T-helper 2 cell (primary cell): Measurements from ENCODE around the gene DXO.
"Not testable (repeated sequence)": the region's sequence is repeated elsewhere in the genome, so short reads cannot be mapped to it uniquely, and the experiment has no call there.

ENCODE experiments used
- DNase-seq, 5 experiments: peaks; one replicate each; pipeline versions ENCODE4 v3.0.0 to v3.0.0-alpha.2; 2012 to 2022

The DXO gene

DNA sequence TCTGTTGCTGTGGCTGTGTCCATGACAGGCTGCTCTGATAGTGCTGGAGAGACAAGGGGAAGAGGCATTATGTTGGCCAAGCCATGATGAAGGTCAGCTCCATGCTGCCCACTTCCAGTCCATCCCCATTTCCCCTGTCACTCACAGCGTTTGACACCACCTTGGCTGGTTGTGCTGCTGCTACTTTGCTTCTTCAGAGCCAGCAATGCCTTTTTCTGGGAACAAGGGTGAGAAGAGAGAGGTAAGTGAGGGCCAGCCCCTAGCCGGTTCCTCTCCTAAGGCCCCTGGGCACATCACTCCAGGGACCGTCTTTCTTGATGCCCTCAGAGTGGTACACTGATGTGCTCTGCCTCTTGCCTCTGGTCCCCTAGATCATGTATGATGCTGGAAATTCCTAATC, 15.1 kb downstream of the DXO start:
- DNase-seq, result no peak

DNA sequence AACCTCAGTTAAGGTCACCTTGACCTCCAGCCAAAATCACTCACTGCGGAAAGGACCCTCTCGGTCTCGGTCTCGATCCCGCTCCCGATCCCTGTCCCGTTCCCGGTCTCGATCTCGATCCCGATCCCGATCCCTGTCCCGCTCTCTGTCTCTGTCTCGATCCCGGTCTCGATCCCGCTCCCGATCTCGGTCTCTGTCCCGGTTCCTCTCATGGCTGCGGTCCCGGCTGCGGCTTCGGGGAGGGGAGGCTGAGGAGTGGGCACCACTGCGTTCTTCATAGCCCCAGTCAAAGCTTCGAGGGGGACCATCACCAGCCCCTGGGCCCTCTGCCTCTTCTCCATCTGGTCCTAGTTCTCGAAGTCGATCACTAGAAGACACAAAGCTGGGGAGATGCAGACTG, 17.4 kb downstream of the DXO start:
- no peak for DNase-seq

DNA sequence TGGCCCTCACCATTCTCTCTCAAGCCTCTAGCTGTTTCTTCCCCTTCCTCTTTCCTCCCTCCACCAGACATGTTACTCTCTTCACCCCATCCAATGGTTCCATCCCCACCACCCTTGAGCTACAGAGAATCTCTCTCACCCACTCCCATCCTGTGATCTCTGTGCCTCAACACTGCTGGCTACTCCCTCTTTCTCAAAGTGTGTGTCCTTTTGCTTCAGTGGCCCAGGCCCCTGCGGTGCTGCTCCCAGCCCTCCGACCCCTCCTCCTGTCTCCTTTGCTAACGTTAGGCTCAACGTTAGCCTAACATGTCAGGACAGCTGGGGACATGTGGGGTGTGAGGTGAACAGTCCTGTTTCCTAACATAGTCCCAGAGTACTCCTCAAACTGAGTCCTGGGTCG, 19.0 kb downstream of the DXO start:
- no peak for DNase-seq

DNA sequence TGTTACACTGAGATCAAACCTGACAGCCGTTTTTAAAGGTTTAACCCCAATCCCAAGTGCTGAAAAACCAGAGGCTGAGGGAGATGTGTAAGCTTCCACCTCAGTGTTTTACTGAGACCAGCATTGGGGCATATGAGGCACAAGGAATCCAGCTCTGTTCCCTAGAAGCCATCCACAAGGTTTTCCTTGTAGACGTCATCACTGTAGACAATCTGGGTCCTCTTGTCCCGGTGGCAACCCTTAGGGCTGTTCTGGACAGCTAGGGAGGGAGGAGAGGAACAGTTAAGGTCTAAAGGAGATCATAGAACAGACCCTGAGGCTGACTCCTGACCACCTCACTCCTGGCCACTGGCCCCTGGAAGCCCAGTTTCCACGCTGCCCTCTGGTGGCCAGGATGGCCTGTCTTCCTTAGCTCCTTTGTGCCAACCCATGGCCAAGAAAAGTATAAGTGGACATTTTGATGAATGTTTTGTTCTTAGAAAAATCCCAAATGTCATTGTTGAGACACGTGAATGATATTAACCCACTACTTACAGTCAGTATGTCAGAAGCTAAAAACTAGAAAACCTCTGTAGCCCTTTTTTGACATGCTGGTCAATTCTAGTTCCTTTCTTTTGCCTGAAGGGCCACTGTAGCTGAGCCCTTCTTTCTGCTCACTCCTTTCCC, 19.7 kb downstream of the DXO start:
- peak in 1 of 5 experiments; percentile 23 for DNase-seq

DNA sequence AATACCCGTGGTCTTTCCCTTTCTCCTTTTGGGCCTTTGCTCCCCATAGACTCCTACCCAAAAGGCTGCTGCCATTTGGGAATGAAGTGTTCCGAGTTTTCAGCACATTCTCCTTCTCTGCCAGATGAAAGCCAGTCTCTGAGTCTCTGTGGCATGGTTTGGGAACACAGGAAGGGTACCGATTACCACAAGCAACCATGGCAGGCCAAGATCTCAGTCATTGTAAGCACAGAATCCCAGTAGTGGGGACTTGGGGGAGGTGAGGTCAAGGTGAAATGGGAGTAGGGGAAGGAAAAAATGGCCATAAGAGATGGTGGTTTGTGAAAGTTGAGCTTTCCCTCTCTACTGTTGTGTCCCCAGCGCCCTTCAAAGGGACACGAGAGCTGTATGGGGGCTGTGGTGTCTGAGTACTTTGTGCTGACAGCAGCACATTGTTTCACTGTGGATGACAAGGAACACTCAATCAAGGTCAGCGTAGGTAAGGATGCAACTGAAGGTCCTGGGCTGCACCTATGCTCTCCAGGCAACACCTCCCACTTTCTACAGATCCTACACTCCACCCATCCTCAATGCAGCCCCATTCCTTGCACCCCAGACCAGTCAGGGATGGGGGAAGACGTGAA, 21.9 kb downstream of the DXO start:
- DNase-seq, result no peak

DNA sequence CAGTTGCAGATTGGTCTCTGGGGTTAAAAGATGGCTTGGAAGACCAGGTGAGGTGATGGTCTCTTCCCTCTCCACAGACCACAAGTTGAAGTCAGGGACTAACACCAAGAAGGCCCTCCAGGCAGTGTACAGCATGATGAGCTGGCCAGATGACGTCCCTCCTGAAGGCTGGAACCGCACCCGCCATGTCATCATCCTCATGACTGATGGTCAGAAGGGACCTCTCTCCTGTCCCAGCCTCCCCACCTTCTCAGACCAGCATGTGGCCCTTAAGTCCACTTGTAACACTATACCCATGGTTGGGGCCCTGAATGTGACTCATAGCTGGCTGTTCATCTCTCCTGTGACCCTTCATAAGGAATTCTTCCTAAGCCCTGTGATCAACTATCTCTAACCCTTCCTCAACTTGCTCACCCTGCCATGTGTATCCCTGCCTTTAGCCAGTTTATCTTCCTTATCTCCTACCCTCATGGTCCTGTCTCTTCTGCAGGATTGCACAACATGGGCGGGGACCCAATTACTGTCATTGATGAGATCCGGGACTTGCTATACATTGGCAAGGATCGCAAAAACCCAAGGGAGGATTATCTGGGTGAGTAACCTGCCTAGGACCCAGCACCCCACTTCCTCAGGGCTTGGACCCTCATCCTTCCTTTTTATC, 23.1 kb downstream of the DXO start:
- DNase-seq, result no peak

DNA sequence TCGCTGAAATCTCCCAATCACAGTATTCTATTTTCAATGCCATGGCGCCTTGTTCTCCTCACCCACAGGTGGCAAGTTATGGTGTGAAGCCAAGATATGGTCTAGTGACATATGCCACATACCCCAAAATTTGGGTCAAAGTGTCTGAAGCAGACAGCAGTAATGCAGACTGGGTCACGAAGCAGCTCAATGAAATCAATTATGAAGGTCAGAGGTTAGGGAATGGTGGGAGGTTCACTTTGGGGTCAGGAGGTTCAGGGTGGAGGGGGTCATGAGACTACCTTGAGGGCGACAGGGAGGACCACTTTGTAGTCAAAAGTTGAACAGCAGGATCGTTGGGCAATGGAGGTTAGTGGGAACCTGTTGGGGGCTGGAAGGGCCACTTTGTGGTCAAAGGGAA, 23.6 kb downstream of the DXO start:
- no peak for DNase-seq

DNA sequence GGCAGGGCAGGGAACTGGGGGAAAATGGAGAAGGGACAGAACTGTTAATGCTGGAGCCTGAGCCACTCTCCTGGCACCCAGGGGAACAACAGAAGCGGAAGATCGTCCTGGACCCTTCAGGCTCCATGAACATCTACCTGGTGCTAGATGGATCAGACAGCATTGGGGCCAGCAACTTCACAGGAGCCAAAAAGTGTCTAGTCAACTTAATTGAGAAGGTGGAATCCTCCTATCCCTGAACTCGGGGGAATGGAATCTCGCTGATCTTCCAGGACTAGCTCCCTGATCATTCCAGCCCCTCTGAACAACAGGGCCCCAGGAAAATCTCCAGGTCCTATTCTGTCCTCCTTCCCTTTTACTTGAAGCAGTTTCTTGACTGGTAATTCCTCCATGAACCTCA, 24.1 kb downstream of the DXO start:
- DNase-seq, result no peak

DNA sequence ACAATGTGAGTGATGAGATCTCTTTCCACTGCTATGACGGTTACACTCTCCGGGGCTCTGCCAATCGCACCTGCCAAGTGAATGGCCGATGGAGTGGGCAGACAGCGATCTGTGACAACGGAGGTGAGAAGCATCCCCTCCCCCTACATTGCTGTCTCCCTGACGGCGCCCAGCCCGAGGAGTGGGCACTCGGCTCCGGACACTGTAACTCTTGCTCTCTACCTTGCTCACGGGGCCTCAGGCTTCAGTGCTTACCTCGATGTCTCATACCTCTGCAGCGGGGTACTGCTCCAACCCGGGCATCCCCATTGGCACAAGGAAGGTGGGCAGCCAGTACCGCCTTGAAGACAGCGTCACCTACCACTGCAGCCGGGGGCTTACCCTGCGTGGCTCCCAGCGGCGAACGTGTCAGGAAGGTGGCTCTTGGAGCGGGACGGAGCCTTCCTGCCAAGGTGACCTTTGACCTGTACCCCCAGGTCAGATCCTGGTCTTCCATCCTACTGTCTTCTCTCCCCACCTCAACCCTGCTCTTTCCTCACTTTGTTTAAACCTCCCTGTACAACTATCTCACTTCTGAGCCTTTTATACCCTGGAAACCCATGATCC, 24.8 kb downstream of the DXO start:
- DNase-seq, result no peak

DNA sequence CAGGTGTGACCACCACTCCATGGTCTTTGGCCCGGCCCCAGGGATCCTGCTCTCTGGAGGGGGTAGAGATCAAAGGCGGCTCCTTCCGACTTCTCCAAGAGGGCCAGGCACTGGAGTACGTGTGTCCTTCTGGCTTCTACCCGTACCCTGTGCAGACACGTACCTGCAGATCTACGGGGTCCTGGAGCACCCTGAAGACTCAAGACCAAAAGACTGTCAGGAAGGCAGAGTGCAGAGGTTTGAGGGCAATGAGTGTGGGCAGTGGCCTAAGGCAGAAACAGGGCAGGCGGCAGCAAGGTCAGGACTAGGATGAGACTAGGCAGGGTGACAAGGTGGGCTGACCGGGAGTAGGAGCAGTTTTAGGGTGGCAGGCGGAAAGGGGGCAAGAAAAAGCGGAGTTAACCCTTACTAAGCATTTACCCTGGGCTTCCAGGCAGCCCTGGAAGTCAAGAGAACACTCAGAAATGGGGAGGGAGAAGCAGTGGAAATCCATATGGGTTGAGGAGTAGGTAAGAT, 25.5 kb downstream of the DXO start:
- DNase-seq, result no peak

DNA sequence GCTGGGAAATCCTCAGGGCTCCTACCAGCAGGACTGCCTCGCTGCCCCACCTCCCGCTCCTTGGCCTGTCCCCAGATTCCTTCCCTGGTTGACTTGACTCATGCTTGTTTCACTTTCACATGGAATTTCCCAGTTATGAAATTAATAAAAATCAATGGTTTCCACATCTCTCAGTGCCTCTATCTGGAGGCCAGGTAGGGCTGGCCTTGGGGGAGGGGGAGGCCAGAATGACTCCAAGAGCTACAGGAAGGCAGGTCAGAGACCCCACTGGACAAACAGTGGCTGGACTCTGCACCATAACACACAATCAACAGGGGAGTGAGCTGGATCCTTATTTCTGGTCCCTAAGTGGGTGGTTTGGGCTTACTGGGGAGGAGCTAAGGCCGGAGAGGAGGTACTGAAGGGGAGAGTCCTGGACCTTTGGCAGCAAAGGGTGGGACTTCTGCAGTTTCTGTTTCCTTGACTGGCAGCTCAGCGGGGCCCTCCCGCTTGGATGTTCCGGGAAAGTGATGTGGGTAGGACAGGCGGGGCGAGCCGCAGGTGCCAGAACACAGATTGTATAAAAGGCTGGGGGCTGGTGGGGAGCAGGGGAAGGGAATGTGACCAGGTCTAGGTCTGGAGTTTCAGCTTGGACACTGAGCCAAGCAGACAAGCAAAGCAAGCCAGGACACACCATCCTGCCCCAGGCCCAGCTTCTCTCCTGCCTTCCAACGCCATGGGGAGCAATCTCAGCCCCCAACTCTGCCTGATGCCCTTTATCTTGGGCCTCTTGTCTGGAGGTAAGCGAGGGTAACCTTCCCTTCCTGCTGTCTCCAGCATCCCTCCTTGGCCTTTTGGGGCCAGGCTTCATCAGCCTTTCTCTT, 26.2 kb downstream of the DXO start, which contains the start of gene CFB:
Gene CFB (plus strand): TSS at position 589 of the 863 bp plus-strand sequence. CDS start 127 bp downstream, at position 716.
- no peak for DNase-seq

DNA sequence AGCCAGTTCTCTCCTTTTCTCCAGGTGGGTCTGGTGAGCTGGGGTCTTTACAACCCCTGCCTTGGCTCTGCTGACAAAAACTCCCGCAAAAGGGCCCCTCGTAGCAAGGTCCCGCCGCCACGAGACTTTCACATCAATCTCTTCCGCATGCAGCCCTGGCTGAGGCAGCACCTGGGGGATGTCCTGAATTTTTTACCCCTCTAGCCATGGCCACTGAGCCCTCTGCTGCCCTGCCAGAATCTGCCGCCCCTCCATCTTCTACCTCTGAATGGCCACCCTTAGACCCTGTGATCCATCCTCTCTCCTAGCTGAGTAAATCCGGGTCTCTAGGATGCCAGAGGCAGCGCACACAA, 26.8 kb downstream of the DXO start:
- DNase-seq, result no peak

DNA sequence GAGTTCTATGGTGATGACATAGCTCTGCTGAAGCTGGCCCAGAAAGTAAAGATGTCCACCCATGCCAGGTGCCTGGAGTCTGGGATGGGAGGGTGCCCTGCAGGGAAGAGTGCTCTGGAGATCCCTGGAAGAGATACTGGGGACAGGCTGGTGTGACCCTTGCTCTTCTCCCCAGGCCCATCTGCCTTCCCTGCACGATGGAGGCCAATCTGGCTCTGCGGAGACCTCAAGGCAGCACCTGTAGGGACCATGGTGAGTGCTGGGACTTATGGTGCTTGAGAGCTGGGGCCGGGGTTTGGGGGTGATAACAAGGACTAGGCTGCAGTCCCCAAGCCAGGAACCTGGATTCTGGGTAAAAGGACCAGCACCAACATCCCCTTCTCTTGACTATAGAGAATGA, 28.2 kb downstream of the DXO start:
- DNase-seq, result no peak

DNA sequence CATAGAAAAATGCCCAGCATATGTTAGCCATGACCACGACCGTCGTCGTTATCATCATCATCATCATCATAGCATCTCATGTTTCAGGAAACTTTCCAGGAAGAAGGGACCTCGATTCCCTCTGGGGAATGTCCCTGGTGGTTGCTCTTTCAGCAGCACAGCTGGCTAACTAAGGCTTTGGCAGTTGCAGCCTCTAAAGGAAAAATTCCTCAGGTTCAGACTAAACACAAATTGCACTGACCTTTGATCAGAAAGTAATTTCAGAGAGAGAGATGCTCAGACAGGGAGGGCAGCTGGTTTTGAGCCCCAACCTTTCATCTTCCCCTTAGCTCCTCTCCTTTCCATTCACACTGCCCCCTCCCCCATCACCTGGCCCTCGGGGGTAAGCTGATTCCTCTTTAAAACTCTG, 31.7 kb downstream of the DXO start:
- no peak for DNase-seq

DNA sequence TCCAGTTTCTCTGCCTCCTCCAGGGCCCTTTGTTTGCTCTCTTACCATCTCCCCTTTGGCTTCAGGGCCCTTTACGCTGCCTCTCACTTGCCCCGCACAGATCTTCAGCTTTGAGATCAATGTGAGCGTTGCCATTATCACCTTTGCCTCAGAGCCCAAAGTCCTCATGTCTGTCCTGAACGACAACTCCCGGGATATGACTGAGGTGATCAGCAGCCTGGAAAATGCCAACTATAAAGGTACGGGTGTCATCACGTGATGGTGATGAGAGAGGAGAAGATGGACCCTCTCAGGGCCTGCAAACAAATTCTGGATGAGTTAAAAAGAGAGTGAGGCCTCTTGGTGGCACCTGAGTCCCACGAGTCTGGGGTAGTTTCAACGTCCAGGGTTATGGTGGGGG, 36.1 kb downstream of the DXO start:
- no peak for DNase-seq

DNA sequence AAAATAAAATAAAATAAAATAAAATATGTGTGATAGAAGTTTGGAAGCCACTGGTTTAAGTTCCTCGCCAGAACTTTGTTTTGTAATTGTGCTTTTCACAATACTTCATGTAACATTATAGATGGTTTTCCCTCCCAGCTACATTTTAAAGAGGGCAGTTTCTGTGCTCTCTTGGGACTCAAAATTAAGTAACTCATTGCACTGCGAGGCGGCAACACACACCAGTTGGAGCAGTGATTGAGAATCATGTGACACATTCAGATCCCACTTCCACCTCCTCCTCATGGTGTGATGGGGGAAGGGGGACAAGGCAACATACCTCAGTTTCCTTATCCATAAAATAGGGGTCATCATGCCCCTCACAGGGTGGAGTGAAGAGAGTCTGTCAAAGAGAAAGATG, 36.9 kb downstream of the DXO start:
- DNase-seq, result no peak

DNA sequence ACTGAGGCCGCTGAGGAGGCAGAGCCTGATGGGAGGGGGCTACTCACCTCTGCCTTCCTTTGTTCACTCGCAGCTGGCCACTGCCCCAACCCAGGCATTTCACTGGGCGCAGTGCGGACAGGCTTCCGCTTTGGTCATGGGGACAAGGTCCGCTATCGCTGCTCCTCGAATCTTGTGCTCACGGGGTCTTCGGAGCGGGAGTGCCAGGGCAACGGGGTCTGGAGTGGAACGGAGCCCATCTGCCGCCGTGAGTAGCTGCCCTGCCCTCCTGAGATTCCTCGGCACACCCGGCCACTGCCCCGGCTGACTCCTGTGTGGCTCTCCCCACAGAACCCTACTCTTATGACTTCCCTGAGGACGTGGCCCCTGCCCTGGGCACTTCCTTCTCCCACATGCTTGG, 38.4 kb downstream of the DXO start:
- DNase-seq, result no peak

DNA sequence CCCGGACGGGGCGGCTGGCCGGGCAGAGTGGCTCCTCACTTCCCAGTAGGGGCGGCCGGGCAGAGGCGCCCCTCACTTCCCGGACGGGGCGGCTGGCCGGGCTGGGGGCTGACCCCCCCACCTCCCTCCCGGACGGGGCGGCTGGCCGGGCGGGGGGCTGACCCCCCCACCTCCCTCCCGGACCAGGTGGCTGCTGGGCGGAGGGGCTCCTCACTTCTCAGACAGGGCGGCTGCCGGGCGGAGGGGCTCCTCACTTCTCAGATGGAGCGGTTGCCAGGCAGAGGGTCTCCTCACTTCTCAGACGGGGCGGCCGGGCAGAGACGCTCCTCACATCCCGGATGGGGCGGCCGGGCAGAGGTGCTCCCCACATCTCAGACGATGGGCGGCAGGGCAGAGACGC, 39.8 kb downstream of the DXO start:
- not testable (repeated sequence) for DNase-seq

DNA sequence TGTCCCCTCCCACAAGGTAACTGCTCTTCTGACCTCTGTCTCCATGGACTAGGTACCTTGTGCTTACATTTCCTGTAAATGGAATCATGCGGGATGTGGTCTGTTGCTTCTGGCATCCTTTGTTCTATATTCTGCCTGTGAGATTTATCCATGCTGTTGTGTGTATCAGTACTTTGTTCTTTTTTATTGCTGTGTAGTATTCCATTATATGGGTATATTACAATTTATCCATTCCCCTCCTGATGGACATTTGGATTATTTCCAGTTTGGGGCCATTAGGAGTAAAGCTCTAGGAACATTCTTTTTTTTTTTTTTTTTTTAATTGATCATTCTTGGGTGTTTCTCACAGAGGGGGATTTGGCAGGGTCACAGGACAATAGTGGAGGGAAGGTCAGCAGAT, 41.0 kb downstream of the DXO start:
- DNase-seq, result no peak

DNA sequence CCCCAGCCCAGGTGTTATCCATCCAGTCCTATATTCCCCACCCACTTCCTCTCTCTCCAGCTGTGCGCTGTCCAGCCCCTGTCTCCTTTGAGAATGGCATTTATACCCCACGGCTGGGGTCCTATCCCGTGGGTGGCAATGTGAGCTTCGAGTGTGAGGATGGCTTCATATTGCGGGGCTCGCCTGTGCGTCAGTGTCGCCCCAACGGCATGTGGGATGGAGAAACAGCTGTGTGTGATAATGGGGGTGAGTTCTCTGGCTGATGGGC, 43.3 kb downstream of the DXO start:
- no peak for DNase-seq

DNA sequence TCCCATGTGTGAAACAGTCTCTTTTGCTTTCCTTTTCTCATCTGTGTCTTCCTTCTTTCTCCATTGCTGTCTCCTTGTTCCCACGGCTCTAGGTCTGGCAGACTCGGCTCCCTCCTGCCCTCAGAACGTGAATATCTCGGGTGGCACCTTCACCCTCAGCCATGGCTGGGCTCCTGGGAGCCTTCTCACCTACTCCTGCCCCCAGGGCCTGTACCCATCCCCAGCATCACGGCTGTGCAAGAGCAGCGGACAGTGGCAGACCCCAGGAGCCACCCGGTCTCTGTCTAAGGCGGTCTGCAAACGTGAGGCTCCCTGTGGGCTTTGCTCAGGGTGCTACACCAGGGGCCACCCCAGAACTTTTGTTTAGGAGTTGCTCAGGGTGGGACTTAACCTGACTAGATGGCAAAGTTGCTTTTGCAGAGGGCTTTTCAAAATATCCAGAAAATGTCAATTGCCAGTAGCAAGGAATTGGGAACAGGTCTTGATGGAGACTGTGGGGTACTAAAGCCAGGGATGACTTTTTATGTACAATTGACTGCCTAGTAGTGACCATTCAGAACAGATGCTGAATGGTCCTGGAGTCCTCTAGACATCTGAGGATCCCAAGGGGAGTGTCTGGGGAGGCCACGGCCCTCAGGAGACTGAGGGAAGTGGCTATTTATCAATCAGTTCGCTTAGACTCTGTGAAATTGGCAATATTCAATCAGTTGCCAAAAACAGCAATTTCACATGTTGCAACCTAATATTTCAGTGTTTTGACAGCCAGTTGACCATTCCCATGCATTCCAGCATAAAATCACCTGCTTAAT, 43.9 kb downstream of the DXO start:
- no peak for DNase-seq

DNA sequence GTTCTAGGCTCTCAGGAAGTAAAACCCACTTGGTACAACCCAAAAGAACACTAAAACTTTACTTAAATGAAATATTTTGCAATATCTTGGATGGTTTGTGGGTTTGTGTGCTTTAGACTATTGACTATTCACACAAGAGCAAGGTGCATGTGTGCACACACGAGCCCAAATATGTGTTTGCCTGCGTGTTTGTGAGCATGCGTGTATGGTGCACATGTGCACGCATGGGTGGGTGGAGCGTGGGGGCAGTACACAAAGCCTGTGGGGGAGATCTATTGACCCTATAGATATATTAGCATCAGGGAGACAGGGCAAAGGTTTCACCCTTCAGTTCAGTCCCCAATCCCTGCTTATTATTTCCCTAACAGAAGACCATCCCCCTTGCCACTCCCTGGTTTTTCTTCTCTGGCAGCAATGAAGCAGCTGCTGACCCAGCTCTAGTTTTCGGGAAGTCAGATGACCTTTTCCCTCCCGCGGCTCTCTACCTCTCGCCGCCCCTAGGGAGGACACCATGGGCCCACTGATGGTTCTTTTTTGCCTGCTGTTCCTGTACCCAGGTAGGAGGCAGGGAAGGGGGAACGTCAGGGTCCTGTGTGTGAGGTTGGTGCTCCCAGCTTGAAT, 44.6 kb downstream of the DXO start, which contains the start of gene C2:
Gene C2 (plus strand): TSS at position 476 of the 621 bp plus-strand sequence. CDS start 36 bp downstream, at position 512.
- DNase-seq, result no peak
